Nephron (organoid): ENCODE data around the gene HEATR9.

Source experiments
- H3K27ac Mint-ChIP-seq, 3 experiments: 2 replicates each; pipeline ENCODE4 v1.8.0; 2020; ENCODE audit warnings: mixed read lengths in 3 of 3, mild to moderate bottlenecking in 2 of 3, moderate library complexity in 1 of 3
- H3K27me3 Mint-ChIP-seq: 2 replicates; pipeline ENCODE4 v1.8.0; 2021; ENCODE audit warnings: low read depth, mild to moderate bottlenecking, moderate library complexity, mixed read lengths
- H3K36me3 Mint-ChIP-seq: 2 replicates; pipeline ENCODE4 v1.8.0; 2020; ENCODE audit warnings: low read depth, mixed read lengths
- H3K4me1 Mint-ChIP-seq: 2 replicates; pipeline ENCODE4 v1.8.0; 2020; ENCODE audit warnings: mixed read lengths
- H3K4me3 Mint-ChIP-seq, 3 experiments: 2 replicates each; pipeline ENCODE4 v1.8.0; 2020; ENCODE audit warnings: mild to moderate bottlenecking in 3 of 3, mixed read lengths in 3 of 3, moderate library complexity in 2 of 3
- H3K9me3 Mint-ChIP-seq: 2 replicates; pipeline ENCODE4 v1.8.0; 2020; ENCODE audit warnings: mixed read lengths
- CTCF ChIP-seq, 3 experiments: fragments of 200-600 bp; sonication (generic); IDR thresholded peaks; one replicate each; pipeline ENCODE4 v1.5.0; 2021; ENCODE audit warnings: antibody characterized with exemption in 3 of 3; ENCODE audit not compliant: unreplicated experiment in 3 of 3

The HEATR9 gene

GRCh38 chr17:35808962-35809854 is 59.5 kb downstream of the HEATR9 start, which contains the start of gene TAF15:
Gene TAF15, plus strand, starts transcription at chr17:35809484. Its CDS starts 86 bp downstream, at chr17:35809570.
- peak within 1 kb of the TSS; percentile 92 to 95 (median 93) for H3K4me3 Mint-ChIP-seq
- peaks cover 15% of the 10 kb centered on the region for H3K27me3 Mint-ChIP-seq
- peaks cover 10% of the 10 kb centered on the region for H3K36me3 Mint-ChIP-seq
- peaks cover 30% of the 10 kb centered on the region for H3K4me1 Mint-ChIP-seq
- H3K27ac Mint-ChIP-seq, result peak within 1 kb of the TSS; percentile 100
- peak; percentile 72 to 84 (median 76) for TF ChIP-seq CTCF (IDR thresholded peaks at IDR 0.05; ENCODE audit: unreplicated experiment in 3 of 3)
- no peaks in the 10 kb centered on the region for H3K9me3 Mint-ChIP-seq

- peak overlapping the region; percentile 100 for H3K27ac Mint-ChIP-seq
- H3K27me3 Mint-ChIP-seq, result peaks cover 15% of the 10 kb centered on the region
- peaks cover 25% of the 10 kb centered on the region for H3K4me1 Mint-ChIP-seq
- no peak for TF ChIP-seq CTCF (IDR thresholded peaks at IDR 0.05; ENCODE audit: unreplicated experiment in 3 of 3)
- H3K9me3 Mint-ChIP-seq, result no peaks in the 10 kb centered on the region
- peaks cover 4% of the 10 kb centered on the region for H3K36me3 Mint-ChIP-seq
- peak overlapping the region; percentile 92 to 95 (median 93) for H3K4me3 Mint-ChIP-seq
Measured at GRCh38 chr17:35808240-35808961, 60.3 kb downstream of the HEATR9 start.

- Mint-ChIP-seq H3K4me1 (peaks cover 20% of the 10 kb centered on the region), H3K9me3 (no peaks in the 10 kb centered on the region), H3K27me3 (peaks cover 15% of the 10 kb centered on the region), H3K4me3 (peak overlapping the region; percentile 44 to 92 (median 50)), H3K27ac (peak overlapping the region; percentile 21 to 100 (median 69)), H3K36me3 (no peaks in the 10 kb centered on the region)
- TF ChIP-seq CTCF (IDR thresholded peaks at IDR 0.05; ENCODE audit: unreplicated experiment in 3 of 3), result no peak
Measured at GRCh38 chr17:35807371-35808144, 61.1 kb downstream of the HEATR9 start.
